GM19324 (cell line): Measurements from ENCODE around the gene SMAD5.
A peak's percentile ranks its signal among the peaks of the same experiment; 100 is the strongest.

ENCODE experiments used
- ATAC-seq: cut with Tn5 transposase; IDR thresholded peaks from one replicate; pipeline ENCODE4 v1.9.1; 2021; ENCODE audit warnings: mild to moderate bottlenecking, moderate library complexity; ENCODE audit not compliant: unreplicated experiment, low FRiP score

SMAD5 gene

DNA sequence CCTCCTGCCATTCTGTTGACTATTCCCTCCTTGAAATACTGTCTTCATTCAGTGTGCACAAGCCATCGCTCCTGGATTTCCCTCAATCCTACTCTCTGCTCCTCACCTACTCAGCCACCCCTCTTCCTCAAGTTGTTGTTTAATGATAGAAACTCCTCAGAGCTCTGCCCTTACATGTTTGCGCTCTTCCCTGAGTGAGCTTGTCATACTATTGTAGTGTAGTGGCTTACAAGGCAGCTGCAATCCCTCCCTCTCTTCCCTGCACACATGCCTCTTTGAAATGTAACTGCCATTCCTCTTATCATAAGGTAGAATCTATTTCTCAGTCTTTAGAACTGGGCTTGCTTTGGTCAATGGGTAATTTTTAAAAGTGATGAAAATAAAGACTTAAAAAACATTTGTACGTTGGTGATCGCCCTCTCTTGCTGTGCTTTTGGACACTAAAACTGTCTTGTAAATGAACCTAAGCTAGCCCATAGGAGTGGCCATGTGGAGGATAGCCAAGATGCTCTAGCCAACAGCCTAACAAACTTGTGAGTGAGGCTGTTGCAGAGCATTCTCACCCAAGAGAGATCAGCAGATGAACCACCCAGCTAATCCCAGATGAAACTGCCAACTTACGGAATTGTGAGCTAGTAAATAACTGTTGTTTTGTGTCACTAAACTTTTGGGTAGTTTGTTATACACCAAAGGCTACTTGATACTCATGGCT lies 18.1 kb upstream of the SMAD5 start:
- no peak for ATAC-seq

DNA sequence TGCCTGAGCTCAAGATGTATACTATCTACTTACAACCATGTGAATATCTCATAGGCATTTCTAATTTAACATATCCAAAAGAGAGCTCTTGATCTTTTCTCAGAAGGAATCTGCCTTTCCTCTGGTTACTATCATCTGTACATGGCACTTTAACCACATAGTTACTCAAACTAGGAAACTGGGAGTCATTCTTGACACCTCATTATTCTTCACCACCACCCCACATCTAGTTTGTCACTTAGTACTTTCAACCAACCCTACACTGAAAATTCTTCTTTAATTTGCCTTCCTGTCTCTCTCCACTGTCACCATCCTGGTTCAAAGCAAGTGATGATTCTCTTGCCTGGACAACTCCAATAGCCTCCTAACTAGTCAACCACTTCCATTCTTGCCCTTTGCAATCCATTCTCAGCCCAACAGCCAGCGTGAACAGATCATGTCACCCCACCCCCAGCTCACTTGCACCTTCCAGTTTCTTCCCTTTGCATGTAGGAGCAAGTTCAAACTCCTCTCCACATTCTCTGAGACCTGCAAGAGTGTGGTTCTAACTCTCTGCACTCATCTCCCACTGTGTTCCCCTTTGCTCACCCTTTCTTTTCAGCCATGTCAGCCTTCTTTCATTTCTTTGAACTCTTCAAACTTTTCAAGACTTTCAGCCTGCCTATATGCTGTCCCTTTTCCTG lies 17.3 kb upstream of the SMAD5 start:
- no peak for ATAC-seq

DNA sequence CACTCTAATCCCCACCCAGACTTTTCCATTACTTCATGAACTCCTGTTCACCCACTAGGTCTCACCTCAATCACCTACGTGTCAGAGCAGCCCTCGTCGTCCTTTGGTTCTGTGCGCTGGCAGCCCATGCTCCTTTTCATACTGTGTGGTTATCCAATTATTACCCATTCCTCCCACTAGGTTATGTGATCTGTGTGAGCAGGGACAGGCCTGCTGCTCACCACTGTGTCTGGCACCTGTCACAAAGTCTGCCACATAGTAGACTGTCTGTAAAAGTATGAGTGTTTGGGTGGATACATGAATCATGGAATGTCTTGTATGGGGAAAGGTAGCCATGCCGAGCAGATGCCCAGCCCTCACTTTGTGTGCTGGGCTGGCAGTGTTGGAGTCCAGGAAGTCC lies 12.1 kb upstream of the SMAD5 start:
- ATAC-seq: no peak

DNA sequence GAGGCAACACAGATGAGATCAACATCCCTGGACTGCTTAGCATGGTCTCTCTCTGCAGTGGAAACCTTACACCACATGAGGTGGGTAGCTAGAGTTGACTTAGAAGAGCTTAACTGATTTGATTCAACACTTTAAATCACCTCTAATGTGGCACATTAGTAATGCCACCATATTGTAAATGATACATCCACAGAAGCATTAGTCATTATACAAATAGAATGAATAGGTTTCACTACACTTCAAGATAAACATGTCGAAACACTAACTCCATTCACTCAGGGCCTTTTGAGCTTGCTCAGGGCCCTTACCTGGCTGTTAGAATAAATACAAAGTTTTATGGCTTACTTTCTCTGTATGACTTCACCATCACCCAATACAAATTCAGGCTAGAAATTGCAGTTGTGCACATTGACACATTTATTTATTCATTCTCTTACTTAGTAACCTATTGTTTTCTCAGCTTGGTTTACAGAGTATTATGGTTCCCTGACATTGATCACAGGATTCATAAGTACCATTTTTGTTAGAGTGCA lies 9.3 kb upstream of the SMAD5 start:
- no peak for ATAC-seq

DNA sequence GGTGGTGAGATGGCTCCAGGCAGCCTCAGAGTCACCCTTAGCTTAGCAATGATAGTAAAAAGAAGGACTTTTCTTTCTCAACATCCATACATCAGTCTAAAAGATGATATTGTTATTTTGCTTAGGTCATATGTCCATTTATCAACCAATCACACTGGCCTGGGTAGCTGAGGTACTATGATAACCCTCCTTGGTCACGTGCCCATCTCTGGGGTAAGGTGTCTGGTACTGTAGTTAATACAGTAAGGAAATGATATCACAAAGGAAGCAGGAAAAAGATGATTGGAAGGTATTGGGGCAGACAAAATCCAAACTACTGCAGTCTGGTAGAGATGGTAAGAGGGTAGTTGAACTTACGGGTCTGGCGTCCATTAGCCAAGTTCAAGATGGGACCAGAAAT lies 5.1 kb upstream of the SMAD5 start:
- no peak for ATAC-seq

DNA sequence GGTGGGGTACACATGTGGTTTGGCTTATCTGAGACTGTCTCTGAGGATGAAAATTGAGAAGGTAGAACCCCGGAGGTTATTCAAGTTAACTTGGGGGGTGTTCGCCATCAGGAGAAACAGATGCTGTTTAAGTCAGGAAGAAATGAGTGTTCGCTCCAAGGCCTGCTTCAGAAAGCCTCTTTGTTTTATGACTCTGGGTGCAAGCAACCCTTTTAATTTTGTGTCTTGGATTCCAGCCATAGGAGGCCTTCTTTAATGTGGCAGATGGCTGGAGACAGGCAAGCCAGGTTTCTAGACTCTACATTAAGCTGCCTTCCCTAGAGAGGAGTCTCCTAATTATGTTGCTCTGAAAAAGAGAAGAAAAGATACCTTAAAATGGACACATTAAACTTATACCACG lies 4.2 kb upstream of the SMAD5 start:
- no peak for ATAC-seq

DNA sequence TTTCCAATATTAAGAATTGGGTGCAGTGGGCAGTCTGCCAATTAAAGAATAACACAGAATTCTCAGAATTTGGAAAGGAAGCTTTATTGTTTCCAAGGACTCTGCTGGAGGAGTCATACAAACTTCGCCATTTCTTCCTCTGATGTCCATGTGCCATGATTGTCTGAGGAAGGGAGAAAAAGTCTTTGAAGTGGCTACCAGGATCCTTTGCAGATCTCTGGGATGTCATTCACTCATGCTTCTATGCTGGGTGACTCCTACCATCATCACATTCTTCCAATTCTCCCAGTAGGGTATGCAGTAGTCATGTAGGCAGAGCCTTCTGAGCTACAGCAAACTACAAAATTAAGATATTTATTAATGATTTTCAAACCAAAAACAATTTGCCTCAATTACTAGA lies 3.2 kb upstream of the SMAD5 start:
- no peak for ATAC-seq

DNA sequence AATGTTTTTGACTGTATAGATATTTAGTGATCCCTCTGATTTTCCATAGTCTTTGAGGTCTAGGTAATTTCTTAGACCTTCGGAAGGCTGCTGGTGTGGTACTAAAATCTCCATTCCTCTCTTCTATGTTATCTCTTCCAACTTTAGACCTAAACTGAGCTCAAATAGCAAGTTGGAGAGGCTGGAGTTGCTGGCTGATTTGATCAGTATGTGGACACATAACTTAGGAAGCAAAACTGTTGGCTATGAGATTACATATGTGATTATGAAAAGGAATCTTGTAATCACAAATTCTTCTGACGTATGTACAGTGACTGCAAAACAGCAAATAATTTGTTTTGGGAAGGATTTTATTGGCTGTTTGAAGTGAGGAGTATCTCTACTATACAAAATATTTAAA lies 2.1 kb upstream of the SMAD5 start:
- ATAC-seq: no peak

DNA sequence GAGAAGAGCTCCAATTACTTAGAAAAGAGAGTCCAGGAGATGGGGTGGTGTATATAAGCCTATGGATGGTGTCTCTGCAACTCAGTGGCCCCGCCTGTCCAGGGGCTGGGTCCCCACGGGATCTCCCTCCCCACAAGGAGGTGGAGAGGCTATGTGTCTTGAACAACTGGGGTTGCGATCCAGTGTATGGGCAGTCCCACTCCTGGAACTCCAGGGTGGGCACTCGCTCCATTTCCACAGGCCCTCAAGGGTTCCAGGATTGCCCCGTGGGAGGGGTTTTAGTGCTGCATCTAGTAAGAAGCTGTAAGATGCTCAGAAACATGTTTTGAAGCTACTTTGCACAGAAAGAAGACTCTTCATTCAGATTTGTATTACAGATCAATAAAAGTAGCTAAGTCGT lies 558 bp upstream of the SMAD5 start:
- ATAC-seq: no peak

DNA sequence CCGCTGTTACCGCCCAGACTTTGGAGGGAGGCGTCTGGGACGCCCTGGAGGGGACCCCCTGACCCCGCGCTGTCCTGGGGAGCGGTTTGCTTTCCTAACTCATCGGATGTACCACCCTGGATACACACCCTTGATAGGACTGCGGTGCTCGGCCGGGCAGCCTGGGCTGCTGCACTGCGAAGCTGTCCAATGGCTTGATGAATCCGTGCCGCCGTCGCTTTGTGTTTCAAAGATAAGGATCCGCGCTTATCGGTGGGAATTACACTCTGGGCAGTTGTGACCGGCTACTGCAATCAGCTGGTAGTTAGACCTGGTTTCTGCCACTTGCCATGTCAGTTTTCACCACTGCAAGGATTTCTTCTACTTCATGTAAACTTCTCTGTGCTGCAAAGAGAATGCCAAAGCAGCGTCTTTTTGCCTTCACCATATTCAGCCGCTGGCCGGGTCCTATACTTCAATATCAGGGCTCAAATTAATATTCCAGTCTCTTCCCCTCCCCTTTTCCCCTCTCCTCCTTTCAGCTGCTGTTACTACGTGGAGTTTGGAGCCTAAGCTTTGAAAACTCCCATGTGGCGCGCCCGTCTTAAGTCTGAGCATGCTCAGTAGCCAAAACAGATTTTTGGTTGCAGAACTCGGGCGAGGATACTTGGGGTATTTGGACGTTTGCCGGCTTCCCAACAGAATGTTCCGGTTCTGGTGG lies 727 bp downstream of the SMAD5 start:
- ATAC-seq: peak; percentile 45

DNA sequence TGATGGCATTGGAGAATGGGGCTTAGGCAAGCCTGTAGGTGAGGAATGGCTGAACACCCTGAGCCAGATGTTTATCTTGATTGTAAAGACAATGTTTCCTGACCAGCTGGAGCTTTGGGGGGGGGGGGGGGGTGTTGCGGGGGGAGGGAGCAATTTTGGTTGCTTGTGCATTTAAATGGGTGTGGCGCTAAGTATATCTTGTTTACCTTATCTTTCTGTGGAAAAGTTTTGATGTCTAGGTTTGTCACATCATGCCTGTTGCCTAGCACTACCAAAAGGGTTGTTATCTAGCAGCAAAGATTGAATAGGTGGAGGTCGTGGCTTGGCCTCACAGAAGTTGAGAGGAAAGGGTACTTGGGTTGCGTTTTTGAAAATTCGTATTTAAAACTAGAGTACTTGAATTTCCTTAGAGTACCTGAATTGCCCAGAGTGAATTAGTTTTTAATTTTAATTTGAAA lies 1.3 kb downstream of the SMAD5 start:
- ATAC-seq: no peak

DNA sequence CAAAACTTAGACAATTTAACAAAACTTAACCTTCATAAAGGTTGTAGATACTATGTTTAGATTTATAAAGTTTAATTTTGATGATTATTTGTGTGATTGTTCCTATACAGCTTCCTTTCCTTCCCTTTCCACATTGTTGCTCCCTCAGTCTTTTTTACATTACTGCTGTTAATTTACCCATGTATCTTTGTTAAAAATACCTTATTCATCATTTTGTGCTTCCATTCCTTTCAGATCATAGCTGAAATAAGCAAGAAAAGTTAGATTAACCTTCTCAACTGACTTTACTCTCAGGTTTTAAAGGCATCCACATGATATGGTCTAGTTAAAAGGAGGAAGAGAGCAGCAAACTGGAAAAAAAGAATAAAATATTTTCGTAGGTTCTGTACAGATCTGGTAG lies 2.0 kb downstream of the SMAD5 start:
- no peak for ATAC-seq

DNA sequence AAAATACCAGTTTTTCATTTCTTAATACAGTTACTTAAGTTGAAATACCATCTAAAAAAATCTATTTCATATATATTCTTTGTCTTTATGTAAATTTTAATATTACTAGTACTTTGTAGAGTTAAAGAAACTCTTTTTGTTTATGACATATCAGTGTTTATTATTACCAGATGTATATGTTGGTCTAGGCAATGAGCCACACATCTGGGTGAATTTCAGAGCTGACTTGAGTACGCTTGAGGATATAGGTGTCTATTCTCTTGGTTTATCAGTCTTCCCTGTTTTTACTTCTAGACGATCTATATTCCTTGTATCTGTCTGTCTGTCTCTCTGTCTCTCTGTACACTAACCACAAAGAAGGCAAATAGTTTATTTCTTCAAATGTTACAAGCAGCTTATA lies 2.9 kb downstream of the SMAD5 start:
- ATAC-seq: no peak

DNA sequence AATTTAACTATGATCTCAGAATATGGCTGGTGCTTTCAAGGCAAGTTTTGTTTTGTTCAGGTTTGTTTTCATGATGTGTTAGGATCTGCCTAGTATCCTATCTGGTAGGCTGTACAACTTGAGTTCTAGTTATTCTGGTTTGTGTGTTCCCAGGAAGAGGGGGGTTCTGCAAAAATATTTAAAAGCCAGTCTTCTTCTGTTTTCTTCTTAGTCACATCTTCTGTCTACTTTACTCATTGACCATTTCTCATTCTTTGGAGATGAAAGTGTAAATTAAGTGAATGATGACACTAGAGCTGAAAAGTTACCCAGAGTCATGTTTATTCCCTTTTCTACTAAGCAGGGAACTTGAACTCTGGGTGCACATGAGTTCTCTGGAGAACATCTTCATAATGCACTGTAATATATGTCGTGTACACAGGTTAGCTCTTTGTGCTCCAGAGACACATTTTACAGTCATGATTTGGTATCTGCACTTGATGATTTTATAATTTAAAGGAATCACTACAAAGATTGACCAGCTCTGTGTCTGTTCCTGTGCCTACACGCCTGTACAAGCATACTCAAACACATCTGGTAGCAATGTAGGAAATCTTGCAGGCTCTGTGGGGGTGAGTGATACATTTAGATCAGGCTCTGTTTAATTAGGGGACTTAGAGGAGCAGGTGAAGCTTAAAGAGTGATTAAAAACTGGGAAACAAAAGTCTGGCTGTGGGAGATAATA lies 5.0 kb downstream of the SMAD5 start:
- ATAC-seq: no peak

DNA sequence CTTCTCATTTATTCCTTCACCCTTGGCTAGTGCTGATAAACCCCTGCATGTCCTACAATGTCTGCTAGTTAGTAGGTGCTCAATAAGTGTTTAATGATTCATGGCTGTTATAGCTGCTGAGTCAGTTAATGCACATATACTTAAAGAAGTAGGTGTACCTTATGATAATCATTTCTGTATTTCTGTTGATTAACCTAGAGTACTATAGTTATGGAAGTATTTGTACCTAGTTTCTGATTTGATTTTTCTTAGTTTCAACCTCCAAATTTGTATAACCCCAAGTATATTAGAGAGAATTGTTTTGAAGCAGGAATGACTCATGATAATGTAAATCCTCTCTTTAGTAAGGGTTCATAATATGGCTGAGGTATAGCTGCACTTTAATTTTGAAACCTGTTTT lies 8.9 kb downstream of the SMAD5 start:
- ATAC-seq: peak; percentile 46

DNA sequence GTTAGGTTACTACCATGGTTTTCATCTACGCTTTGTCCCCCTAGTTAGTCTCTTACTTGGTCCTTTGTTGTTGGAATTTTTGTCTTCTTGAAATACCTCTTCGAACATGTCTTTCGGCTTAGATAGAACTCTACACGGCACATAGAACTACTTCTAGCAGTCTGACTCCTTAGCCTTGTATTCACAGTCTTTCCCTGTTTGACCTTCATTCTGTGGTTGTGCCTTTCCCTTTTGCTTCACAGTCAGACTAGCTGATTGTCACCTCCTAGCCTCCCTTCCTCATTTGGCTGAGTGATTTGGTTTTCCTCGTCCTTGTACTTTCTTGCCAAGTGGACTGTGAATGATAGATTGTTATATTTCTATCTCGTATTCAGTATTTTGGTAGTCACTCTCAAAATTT lies 10.7 kb downstream of the SMAD5 start:
- no peak for ATAC-seq

DNA sequence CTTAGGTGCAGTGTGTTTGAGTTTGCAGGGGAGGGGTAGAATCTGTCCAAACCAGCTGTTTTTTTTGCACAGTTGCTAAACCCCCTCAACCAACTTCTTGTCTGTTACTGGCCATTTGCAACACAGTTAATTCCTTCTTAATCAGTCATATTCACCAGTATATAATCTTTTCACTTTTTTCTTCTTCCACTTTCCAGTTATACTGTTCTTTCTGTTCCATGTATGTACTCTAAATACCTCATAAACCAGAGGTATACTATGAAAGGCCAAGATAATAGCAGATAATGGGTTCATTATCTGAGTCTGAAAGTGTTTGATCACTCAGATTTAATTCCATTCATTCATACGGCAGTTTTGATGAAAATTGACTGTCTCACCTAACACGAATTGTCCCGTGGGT lies 11.1 kb downstream of the SMAD5 start:
- ATAC-seq: no peak

DNA sequence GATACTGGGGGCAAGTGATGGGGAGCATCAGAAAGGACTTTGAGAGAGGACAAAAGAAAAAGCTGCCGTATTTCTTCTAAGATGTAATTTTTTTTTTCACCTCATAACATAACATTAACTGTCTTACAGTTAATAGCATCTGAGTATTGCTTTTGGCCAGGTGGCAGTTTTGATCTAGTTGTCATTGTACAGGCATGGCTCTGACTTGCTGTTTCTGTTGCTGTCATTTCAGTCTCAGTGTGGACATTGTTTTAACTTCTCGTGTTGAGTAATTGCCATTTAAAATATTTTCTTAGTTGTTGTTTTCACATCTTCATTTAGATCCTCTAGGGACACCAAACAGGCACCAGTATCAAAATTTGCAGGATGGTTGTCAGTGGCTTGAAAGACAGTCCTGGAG lies 12.4 kb downstream of the SMAD5 start:
- ATAC-seq: no peak

DNA sequence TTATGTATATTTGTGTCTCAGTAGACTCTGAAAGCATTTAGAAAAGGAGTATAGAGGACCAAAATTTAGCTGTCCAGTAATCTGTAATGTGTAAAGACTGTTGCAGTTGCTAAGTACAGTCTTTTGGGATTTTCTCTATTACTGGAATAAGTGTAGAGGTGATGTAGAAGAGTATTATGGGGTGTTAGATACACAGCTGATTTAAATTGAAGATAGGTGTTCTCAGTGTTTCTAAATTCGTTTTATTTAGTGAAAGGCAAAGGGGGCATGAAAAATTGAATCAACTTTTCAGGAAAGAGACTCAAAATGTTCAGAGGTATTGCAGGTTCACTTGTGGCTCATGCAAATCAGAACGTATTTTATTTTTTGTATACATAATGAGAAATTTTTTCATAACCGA lies 13.6 kb downstream of the SMAD5 start:
- ATAC-seq: no peak

DNA sequence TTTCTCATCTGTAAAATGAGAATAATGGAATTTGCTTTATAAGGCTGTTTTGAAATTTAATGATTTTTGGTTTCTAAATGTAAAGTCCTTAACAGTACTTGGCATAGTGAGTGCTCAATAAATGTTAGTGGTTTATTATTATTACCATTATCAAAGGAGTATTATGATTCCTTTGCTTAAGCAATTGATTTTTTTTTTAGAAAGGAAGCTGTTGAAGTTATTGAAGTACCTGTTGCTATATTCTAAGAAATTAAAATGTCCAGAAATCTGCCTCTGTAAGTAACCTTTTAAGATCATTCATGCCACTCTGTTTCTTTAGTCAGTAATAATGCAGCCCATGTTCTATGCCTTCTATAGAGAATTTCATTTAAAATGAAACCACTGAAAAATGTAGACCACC lies 15.0 kb downstream of the SMAD5 start:
- ATAC-seq: no peak

DNA sequence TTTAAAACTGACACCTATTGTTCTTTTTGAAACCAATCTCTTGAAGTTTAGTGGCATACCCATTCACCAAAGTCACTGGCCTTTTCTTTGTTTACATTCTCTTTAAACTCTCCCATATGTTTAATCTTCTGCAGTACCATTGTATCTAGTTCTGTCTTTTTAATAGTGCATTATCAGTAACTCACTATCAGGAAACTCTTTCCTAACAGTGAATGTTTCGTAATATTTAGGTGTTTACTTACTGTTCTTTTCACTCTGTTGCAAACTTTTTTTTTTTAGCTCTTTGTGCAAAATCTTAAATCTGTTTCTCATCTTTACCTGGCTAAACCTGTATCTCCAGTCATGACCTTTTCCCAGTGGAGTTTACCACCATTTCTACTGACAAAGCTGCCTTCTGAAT lies 17.2 kb downstream of the SMAD5 start:
- ATAC-seq: no peak
